Type B pancreatic cell (in vitro differentiated cells): ENCODE data around the gene SERBP1. TPM values are rescaled to one million over a fixed set of nuclear protein-coding genes. Genes with fewer than 3 reads are reported as not detected.

Experiments used
- DNase-seq: peaks from one replicate; pipeline ENCODE4 v3.0.0; 2021; ENCODE audit warnings: mixed read lengths; ENCODE audit not compliant: unreplicated experiment; ENCODE audit errors: extremely low spot score
- H3K27ac Mint-ChIP-seq: 2 replicates; pipeline ENCODE4 v1.8.0; 2021; ENCODE audit warnings: mild to moderate bottlenecking, mixed read lengths
- H3K27me3 Mint-ChIP-seq: 2 replicates; pipeline ENCODE4 v1.8.0; 2021; ENCODE audit warnings: mixed read lengths
- H3K36me3 Mint-ChIP-seq: 2 replicates; pipeline ENCODE4 v1.8.0; 2021; ENCODE audit warnings: mixed read lengths
- H3K4me1 Mint-ChIP-seq: one replicate; pipeline ENCODE4 v1.8.0; 2021; ENCODE audit warnings: mixed read lengths; ENCODE audit not compliant: unreplicated experiment
- H3K4me3 Mint-ChIP-seq: 2 replicates; pipeline ENCODE4 v1.8.0; 2021; ENCODE audit warnings: mild to moderate bottlenecking, mixed read lengths
- H3K9me3 Mint-ChIP-seq: 2 replicates; pipeline ENCODE4 v1.8.0; 2021; ENCODE audit warnings: mixed read lengths
- total RNA-seq: library from RNA; stranded (reverse); gene quantifications from 2 replicates; pipeline ENCODE4 v1.2.1, GENCODE V29; 2021; ENCODE audit warnings: low replicate concordance
- TF ChIP-seq, protein P1 (sequence below): fragments of 200-600 bp; sonication (generic); conservative IDR thresholded peaks from 2 replicates; pipeline ENCODE4 v1.5.0; 2021; ENCODE audit warnings: antibody characterized with exemption, mild to moderate bottlenecking

Gene SERBP1
- total RNA-seq, 1 donor from 2014 or later = 277 TPM

DNA sequence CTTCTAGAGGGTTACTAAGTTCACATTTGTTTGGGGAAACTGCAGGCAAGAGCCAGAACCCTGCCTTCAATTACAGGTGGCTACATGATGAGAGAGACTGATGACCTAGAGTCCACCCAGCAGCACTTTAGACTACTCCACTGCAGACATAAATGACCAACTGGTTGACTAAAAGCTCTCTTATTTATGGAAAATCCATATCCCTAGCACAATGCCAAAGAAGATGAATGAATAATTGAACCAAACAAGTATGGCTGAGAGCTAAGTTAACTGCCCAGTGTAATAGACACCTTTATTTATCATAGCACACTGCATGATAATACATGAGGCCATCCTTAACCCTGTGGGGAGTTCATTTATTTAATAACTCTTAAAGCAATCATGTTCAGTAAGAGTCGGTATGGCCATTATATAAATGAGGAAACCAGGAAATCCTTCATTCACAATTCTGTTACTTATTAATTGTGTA lies 62.1 kb downstream of the SERBP1 start:
- Mint-ChIP-seq H3K27me3 (no peaks in the 10 kb centered on the region), H3K4me3 (no peak overlapping the region), H3K27ac (no peak overlapping the region), H3K4me1 (peaks cover 6% of the 10 kb centered on the region), H3K9me3 (no peaks in the 10 kb centered on the region), H3K36me3 (no peaks in the 10 kb centered on the region)
- TF ChIP-seq, protein P1, sequence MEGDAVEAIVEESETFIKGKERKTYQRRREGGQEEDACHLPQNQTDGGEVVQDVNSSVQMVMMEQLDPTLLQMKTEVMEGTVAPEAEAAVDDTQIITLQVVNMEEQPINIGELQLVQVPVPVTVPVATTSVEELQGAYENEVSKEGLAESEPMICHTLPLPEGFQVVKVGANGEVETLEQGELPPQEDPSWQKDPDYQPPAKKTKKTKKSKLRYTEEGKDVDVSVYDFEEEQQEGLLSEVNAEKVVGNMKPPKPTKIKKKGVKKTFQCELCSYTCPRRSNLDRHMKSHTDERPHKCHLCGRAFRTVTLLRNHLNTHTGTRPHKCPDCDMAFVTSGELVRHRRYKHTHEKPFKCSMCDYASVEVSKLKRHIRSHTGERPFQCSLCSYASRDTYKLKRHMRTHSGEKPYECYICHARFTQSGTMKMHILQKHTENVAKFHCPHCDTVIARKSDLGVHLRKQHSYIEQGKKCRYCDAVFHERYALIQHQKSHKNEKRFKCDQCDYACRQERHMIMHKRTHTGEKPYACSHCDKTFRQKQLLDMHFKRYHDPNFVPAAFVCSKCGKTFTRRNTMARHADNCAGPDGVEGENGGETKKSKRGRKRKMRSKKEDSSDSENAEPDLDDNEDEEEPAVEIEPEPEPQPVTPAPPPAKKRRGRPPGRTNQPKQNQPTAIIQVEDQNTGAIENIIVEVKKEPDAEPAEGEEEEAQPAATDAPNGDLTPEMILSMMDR = no peak
- no peak for DNase-seq

DNA sequence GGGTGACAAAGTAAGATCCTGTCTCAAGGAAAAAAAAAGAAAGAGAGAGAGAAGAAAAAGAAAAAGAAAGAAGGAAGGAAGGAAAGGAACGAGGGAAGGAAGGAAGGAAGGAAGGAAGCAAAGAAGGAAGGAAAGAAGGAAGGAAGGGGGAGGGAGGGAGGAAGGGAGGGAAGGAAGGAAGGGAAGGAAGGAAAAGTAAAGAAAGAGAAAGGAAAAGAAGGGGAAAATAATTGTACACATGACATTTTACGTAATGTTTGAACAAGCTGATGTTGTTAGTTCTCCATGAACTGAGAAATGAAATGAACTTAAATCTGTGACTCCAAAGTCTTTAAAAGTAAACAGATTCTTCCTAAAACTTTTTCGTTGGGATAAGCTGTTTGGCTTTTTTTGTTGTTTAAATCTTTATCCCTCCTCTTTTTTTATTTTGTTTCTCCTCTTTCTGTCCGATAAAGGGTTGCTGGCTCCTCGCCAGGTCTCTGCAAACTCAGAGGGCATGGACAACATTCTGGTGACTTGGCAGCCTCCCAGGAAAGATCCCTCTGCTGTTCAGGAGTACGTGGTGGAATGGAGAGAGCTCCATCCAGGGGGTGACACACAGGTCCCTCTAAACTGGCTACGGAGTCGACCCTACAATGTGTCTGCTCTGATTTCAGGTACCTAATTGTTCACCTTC lies 62.7 kb downstream of the SERBP1 start:
- Mint-ChIP-seq H3K36me3 (no peaks in the 10 kb centered on the region), H3K4me1 (peaks cover 6% of the 10 kb centered on the region), H3K27me3 (no peaks in the 10 kb centered on the region), H3K27ac (no peak overlapping the region), H3K4me3 (no peak overlapping the region), H3K9me3 (no peaks in the 10 kb centered on the region)
- DNase-seq = no peak
- TF ChIP-seq, protein P1 = no peak

DNA sequence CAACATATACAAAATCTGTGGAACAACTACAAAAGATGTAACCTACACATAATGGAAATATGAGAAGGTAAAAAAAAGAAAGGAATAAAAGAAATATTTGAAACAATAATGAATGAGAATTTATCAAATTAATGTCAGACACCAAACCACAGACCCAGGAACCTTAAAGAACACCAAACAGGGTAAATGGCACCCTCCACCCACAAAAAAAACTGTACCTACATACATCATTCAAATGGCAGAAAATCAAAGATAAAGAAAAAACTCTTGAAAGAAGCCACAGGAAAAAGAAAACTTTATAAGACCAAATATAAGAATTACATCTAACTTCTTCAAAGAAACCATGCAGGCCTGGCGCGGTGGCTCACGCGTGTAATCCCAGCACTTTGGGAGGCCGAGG lies 68.6 kb downstream of the SERBP1 start:
- Mint-ChIP-seq H3K9me3 (no peaks in the 10 kb centered on the region), H3K4me3 (no peak overlapping the region), H3K36me3 (no peaks in the 10 kb centered on the region), H3K4me1 (no peaks in the 10 kb centered on the region), H3K27me3 (no peaks in the 10 kb centered on the region), H3K27ac (no peak overlapping the region)
- TF ChIP-seq, protein P1 = no peak
- DNase-seq = no peak

DNA sequence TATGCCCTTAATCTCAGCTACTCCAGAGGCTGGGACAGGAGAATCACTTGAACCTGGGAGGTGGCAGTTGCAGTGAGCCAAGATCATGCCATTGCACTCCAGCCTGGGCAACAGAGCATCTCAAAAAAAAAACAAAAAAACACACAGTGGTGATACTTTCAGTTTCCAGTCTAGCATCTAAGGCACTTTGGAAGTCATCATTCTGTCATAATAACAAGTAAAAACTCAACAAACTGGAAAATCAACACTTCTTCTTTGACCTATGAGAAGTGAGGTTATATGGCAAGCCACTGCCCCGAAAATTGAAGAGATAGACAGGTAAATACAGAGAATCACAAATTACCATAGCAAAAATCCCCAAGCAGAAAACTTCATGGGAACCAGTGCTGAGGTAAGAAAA lies 70.6 kb downstream of the SERBP1 start:
- DNase-seq = no peak
- TF ChIP-seq, protein P1 = no peak

More for the DNA sequence above, 70.6 kb downstream of the SERBP1 start:
- Mint-ChIP-seq H3K4me1 (no peaks in the 10 kb centered on the region), H3K4me3 (no peak overlapping the region), H3K27me3 (no peaks in the 10 kb centered on the region), H3K36me3 (no peaks in the 10 kb centered on the region), H3K9me3 (no peaks in the 10 kb centered on the region), H3K27ac (no peak overlapping the region)

Other genes with a start within 250 kb of the SERBP1 start
- 0.46 and 0.69 TPM in 2 replicates for gene IL12RB2, start 122.5 kb downstream of the SERBP1 start, total RNA-seq